ENCODE results near the gene MIER3.

MIER3 gene

GRCh38 chr5:56909294-56910209 is 42.4 kb downstream of the MIER3 start, which contains the start of gene SETD9:
Gene SETD9, plus strand, starts transcription at chr5:56909596. Its CDS starts 50 bp downstream, at chr5:56909646.
- TF ChIP-seq, protein P1, sequence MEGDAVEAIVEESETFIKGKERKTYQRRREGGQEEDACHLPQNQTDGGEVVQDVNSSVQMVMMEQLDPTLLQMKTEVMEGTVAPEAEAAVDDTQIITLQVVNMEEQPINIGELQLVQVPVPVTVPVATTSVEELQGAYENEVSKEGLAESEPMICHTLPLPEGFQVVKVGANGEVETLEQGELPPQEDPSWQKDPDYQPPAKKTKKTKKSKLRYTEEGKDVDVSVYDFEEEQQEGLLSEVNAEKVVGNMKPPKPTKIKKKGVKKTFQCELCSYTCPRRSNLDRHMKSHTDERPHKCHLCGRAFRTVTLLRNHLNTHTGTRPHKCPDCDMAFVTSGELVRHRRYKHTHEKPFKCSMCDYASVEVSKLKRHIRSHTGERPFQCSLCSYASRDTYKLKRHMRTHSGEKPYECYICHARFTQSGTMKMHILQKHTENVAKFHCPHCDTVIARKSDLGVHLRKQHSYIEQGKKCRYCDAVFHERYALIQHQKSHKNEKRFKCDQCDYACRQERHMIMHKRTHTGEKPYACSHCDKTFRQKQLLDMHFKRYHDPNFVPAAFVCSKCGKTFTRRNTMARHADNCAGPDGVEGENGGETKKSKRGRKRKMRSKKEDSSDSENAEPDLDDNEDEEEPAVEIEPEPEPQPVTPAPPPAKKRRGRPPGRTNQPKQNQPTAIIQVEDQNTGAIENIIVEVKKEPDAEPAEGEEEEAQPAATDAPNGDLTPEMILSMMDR (conservative IDR thresholded peaks at IDR 0.05; ENCODE audit: low read depth): no peak
- H3K27ac ChIP-seq: peak within 1 kb of the TSS; percentile 87
- POLR2A ChIA-PET (ENCODE audit: low non-redundant PET): interaction anchor here (0.6 to 1.1 kb wide), 3 partner anchors 41 to 363 kb away, joined by 3 to 4 read pairs (median 3); no protein-coding TSS in a partner anchor
- CTCF ChIA-PET: interaction anchor here (1.0 to 1.5 kb wide), 2 partner anchors 9 to 228 kb away, joined by 3 to 8 read pairs; no protein-coding TSS in a partner anchor
- DNase-seq (ENCODE audit: low spot score): peak; percentile 99

GRCh38 chr5:56908942-56909293 is 43.0 kb downstream of the MIER3 start:
- ChIA-PET CTCF (interaction anchor here (1.0 to 1.5 kb wide), 2 partner anchors 9 to 229 kb away, joined by 3 to 8 read pairs; no protein-coding TSS in a partner anchor), POLR2A (ENCODE audit: low non-redundant PET) (interaction anchor here (0.6 to 0.7 kb wide), 3 partner anchors 24 to 363 kb away, joined by 3 to 4 read pairs (median 4); no protein-coding TSS in a partner anchor)
- H3K27ac ChIP-seq: peak overlapping the region; percentile 87
- TF ChIP-seq, protein P1 (conservative IDR thresholded peaks at IDR 0.05; ENCODE audit: low read depth): no peak
- no peak for DNase-seq (ENCODE audit: low spot score)

DNA sequence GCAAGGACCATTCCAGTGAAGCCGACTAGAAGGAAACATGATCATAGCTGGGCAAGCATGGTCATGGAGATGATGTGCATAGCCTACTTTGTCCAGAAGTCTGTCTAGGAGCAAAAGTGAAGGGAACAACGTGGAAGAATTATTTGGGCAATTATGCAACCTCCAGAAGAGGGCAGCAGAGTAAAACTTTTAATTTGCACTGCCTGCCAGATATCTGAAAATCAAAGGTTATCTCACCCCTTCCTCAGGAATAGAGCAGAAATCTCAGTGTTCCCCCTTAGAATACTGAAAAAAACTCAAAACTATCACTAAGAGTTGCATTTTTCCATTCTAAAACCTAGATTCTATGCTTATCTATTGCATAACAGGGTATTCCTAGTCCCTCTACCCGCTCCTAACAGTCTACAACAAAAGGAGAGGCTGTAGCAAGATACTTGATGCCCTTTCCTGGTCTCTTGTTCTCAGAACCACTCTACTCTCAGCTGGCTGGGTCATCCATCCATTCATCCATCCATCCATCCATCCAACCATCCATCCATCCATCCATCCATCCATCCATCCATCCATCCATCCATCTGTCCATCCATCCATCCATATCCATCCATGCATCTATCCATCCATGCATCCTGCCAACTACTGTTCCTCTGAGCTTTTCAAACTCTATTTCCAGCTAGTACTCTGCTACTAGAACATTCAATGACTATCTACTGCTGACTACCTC is 50.9 kb downstream of the MIER3 start:
- TF ChIP-seq, protein P1 (conservative IDR thresholded peaks at IDR 0.05; ENCODE audit: low read depth): peak; percentile 87
- DNase-seq (ENCODE audit: low spot score): peak; percentile 65
- ChIA-PET POLR2A (ENCODE audit: low non-redundant PET) (no interaction called here), CTCF (interaction anchor here (0.5 to 1.2 kb wide), 10 partner anchors 8 to 602 kb away, joined by 3 to 5 read pairs (median 4); no protein-coding TSS in a partner anchor)
- H3K27ac ChIP-seq: no peak overlapping the region

DNA sequence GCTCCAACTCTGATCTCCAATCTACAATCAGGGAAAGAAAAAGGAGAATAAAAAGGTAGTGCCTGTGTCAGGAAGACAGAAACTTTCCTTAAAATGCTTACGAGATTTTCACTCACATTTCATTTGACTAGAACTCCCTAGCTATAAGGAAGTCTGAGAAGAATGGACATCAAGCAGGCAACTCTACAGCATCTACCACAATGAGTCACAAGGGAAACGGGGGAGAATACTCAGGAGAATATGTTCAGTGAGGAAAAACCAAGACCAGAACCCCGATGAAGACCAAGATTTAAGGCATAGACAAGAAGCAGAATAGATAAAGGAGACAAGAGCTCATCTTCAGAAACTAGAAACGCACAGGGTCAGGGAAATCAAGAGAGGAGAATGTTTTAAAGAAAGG is 51.5 kb downstream of the MIER3 start:
- H3K27ac ChIP-seq: no peak overlapping the region
- TF ChIP-seq, protein P1 (conservative IDR thresholded peaks at IDR 0.05; ENCODE audit: low read depth): no peak
- POLR2A ChIA-PET (ENCODE audit: low non-redundant PET): no interaction called here
- DNase-seq (ENCODE audit: low spot score): no peak
- CTCF ChIA-PET: interaction anchor here (0.7 to 1.2 kb wide), 6 partner anchors 8 to 601 kb away, joined by 3 to 5 read pairs (median 4); no protein-coding TSS in a partner anchor

GRCh38 chr5:56898213-56898612 is 53.7 kb downstream of the MIER3 start:
- ChIA-PET CTCF (interaction anchor here (0.6 to 1.2 kb wide), 2 partner anchors 52 to 246 kb away, joined by 3 to 4 read pairs; no protein-coding TSS in a partner anchor), POLR2A (ENCODE audit: low non-redundant PET) (no interaction called here)
- TF ChIP-seq, protein P1 (conservative IDR thresholded peaks at IDR 0.05; ENCODE audit: low read depth): no peak
- DNase-seq (ENCODE audit: low spot score): no peak
- H3K27ac ChIP-seq: no peak overlapping the region

DNA sequence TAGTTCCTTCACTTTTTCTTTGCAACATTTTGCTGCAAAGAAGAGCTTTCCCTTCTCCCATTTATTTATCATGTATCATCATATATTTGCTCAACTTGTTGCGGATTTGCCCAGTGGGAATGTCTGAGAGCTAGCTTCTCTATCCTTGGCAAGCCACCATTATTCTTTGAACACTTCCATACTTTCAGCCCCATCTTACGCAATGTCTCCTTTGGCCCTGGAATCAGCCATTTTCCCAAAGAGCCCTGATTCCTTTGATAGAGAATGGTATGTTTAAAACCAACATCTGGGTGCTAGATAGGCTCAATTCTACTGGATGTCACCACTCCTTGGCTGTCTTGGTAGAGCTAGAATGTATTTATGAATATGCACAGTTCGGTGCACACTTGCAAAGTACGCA is 55.2 kb downstream of the MIER3 start:
- ChIA-PET CTCF (interaction anchor here (0.6 to 1.0 kb wide), 3 partner anchors 59 to 1309 kb away, joined by 3 to 4 read pairs (median 3); no protein-coding TSS in a partner anchor), POLR2A (ENCODE audit: low non-redundant PET) (no interaction called here)
- TF ChIP-seq, protein P1 (conservative IDR thresholded peaks at IDR 0.05; ENCODE audit: low read depth): no peak
- DNase-seq (ENCODE audit: low spot score): no peak
- H3K27ac ChIP-seq: no peak overlapping the region

Data from RWPE1 (cell line).